GM12878 (cell line): ENCODE results near the gene CNNM4.

Experiments used
- CBX5 ChIP-seq: sonication (generic); IDR thresholded peaks from 2 replicates; pipeline ENCODE4 v1.6.1; 2016; ENCODE audit warnings: low read depth, moderate library complexity, mild to moderate bottlenecking, inconsistent platforms
- CTCF ChIP-seq, 3 experiments: IDR thresholded peaks in 2 of 3; conservative IDR thresholded peaks in 1 of 3; 2 replicates each; pipeline ENCODE4 v1.5.1; 2011; ENCODE audit warnings: low read depth in 3 of 3, low read length in 3 of 3, mild to moderate bottlenecking in 3 of 3, control low read depth in 2 of 3, moderate library complexity in 2 of 3, inconsistent platforms in 1 of 3, mixed read lengths in 1 of 3; ENCODE audit not compliant: control insufficient read depth in 2 of 3, insufficient read depth in 1 of 3; ENCODE audit errors: extremely low read depth in 1 of 3
- EZH2 ChIP-seq: IDR thresholded peaks from 2 replicates; pipeline ENCODE4 v1.6.1; 2012; ENCODE audit warnings: low read depth, mild to moderate bottlenecking, control low read depth, inconsistent platforms, low read length, borderline replicate concordance; ENCODE audit not compliant: control insufficient read depth
- FOXM1 ChIP-seq: IDR thresholded peaks from 2 replicates; pipeline ENCODE4 v1.6.1; 2012; ENCODE audit warnings: low read depth, mild to moderate bottlenecking, inconsistent platforms, low read length, moderate library complexity
- JUND ChIP-seq: IDR thresholded peaks from 2 replicates; pipeline ENCODE4 v1.6.1; 2012; ENCODE audit warnings: low read depth, mild to moderate bottlenecking, low read length, improper control_type of control experiment, moderate library complexity
- POLR2A ChIP-seq: IDR thresholded peaks from 2 replicates; pipeline ENCODE4 v1.6.1; 2011; ENCODE audit warnings: low read depth, mild to moderate bottlenecking, low read length
- RCOR1 ChIP-seq: conservative IDR thresholded peaks from 2 replicates; pipeline ENCODE4 v1.6.1; 2012; ENCODE audit warnings: low read depth, low read length, improper control_type of control experiment
- SMC3 ChIP-seq: IDR thresholded peaks from 2 replicates; pipeline ENCODE4 v1.6.1; 2011; ENCODE audit warnings: low read length, improper control_type of control experiment, borderline replicate concordance
- SREBF2 ChIP-seq: IDR thresholded peaks from 2 replicates; pipeline ENCODE4 v1.6.1; 2012; ENCODE audit warnings: mild to moderate bottlenecking, low read length
- SRF ChIP-seq, 2 experiments: IDR thresholded peaks; 2 replicates each; pipeline ENCODE4 v1.6.1; 2011; ENCODE audit warnings: low read depth in 2 of 2, low read length in 2 of 2, mild to moderate bottlenecking in 1 of 2, moderate library complexity in 1 of 2
- ZNF24 ChIP-seq: fragments of 450-650 bp; IDR thresholded peaks from 2 replicates; pipeline ENCODE4 v1.6.1; 2017; ENCODE audit warnings: antibody characterized with exemption, mild to moderate bottlenecking

- TF ChIP-seq CTCF (IDR thresholded peaks at IDR 0.05 in 2 of 3, conservative IDR thresholded peaks at IDR 0.05 in 1 of 3; ENCODE audit: control insufficient read depth in 2 of 3, extremely low read depth in 1 of 3, insufficient read depth in 1 of 3, low read depth in 3 of 3, low read length in 3 of 3) (no peak), ZNF24 (no peak), SREBF2 (no peak), POLR2A (no peak), CBX5 (no peak), JUND (no peak), SRF (IDR thresholded peaks at IDR 0.05; ENCODE audit: low read depth in 2 of 2, low read length in 2 of 2) (no peak), FOXM1 (no peak), RCOR1 (no peak), EZH2 (no peak), SMC3 (no peak)
Measured at GRCh38 chr2:96734880-96735583, 25.7 kb upstream of the CNNM4 start.
